H9 (cell line): Measurements from ENCODE around the gene DLG2. TPM values are rescaled to one million over a fixed set of nuclear protein-coding genes. Genes with fewer than 3 reads are reported as not detected.

ENCODE experiments used
- DNase-seq: peaks from one replicate; pipeline ENCODE4 v3.0.0-alpha.2; 2017
- H2AFZ ChIP-seq: one replicate; pipeline ENCODE4 v1.6.1; 2013; ENCODE audit warnings: mild to moderate bottlenecking, low read length, control low read depth, moderate library complexity
- H2AK5ac ChIP-seq: 2 replicates; pipeline ENCODE4 v1.6.1; 2013; ENCODE audit warnings: low read length, control low read depth, mixed read lengths; ENCODE audit not compliant: insufficient read length
- H2BK120ac ChIP-seq: one replicate; pipeline ENCODE4 v1.6.1; 2013; ENCODE audit warnings: low read depth, mild to moderate bottlenecking, low read length, control low read depth, inconsistent platforms; ENCODE audit not compliant: poor library complexity, severe bottlenecking
- H2BK12ac ChIP-seq: 2 replicates; pipeline ENCODE4 v1.6.1; 2013; ENCODE audit warnings: low read length, control low read depth, mixed read lengths, low read depth; ENCODE audit not compliant: insufficient read length
- H2BK15ac ChIP-seq: 2 replicates; pipeline ENCODE4 v1.6.1; 2013; ENCODE audit warnings: low read depth, low read length, control low read depth
- H2BK20ac ChIP-seq: one replicate; pipeline ENCODE4 v1.6.1; 2013; ENCODE audit warnings: low read depth, mild to moderate bottlenecking, low read length, control low read depth, inconsistent platforms; ENCODE audit not compliant: poor library complexity, severe bottlenecking
- H2BK5ac ChIP-seq: 2 replicates; pipeline ENCODE4 v1.6.1; 2013; ENCODE audit warnings: low read length, control low read depth, mixed read lengths; ENCODE audit not compliant: insufficient read length
- H3K14ac ChIP-seq: 2 replicates; pipeline ENCODE4 v1.6.1; 2013; ENCODE audit warnings: low read length, control low read depth; ENCODE audit not compliant: insufficient read depth
- H3K18ac ChIP-seq: 2 replicates; pipeline ENCODE4 v1.6.1; 2013; ENCODE audit warnings: low read depth, mild to moderate bottlenecking, mixed read lengths, low read length, control low read depth; ENCODE audit not compliant: insufficient read length
- H3K23ac ChIP-seq: 2 replicates; pipeline ENCODE4 v1.6.1; 2013; ENCODE audit warnings: low read length, control low read depth, mixed read lengths, low read depth; ENCODE audit not compliant: insufficient read length
- H3K23me2 ChIP-seq: 2 replicates; pipeline ENCODE4 v1.6.1; 2013; ENCODE audit warnings: low read depth, mild to moderate bottlenecking, mixed read lengths, low read length, control low read depth; ENCODE audit not compliant: insufficient read length, poor library complexity, severe bottlenecking
- H3K27ac ChIP-seq: 2 replicates; pipeline ENCODE4 v1.5.1; 2013; ENCODE audit warnings: low read length, control low read depth, mixed read lengths, low read depth; ENCODE audit not compliant: insufficient read length
- H3K27me3 ChIP-seq: 2 replicates; pipeline ENCODE4 v1.6.1; 2013; ENCODE audit warnings: low read length, control low read depth, inconsistent platforms; ENCODE audit not compliant: insufficient read depth
- H3K4ac ChIP-seq: 2 replicates; pipeline ENCODE4 v1.6.1; 2013; ENCODE audit warnings: low read depth, mild to moderate bottlenecking, control low read depth, inconsistent platforms, low read length, moderate library complexity
- H3K4me1 ChIP-seq: 2 replicates; pipeline ENCODE4 v1.6.1; 2013; ENCODE audit warnings: low read length, control low read depth, inconsistent platforms; ENCODE audit not compliant: insufficient read depth
- H3K4me2 ChIP-seq: 2 replicates; pipeline ENCODE4 v1.6.1; 2013; ENCODE audit warnings: low read length, control low read depth, mixed read lengths; ENCODE audit not compliant: insufficient read length, insufficient read depth
- H3K56ac ChIP-seq: 2 replicates; pipeline ENCODE4 v1.6.1; 2013; ENCODE audit warnings: low read depth, mild to moderate bottlenecking, mixed read lengths, low read length, control low read depth; ENCODE audit not compliant: insufficient read length
- H3K79me1 ChIP-seq: 2 replicates; pipeline ENCODE4 v1.6.1; 2013; ENCODE audit warnings: low read depth, mild to moderate bottlenecking, moderate library complexity, low read length, control low read depth, inconsistent platforms; ENCODE audit not compliant: insufficient read depth, poor library complexity, severe bottlenecking
- H3K79me2 ChIP-seq: 2 replicates; pipeline ENCODE4 v1.6.1; 2013; ENCODE audit warnings: low read length, control low read depth, inconsistent platforms; ENCODE audit not compliant: insufficient read depth
- H3K9ac ChIP-seq: 2 replicates; pipeline ENCODE4 v1.6.1; 2013; ENCODE audit warnings: low read length, control low read depth, mixed read lengths; ENCODE audit not compliant: insufficient read length; ENCODE audit errors: extremely low read depth
- H3K9me3 ChIP-seq: one replicate; pipeline ENCODE4 v1.6.1; 2013; ENCODE audit warnings: low read depth, low read length, inconsistent platforms; ENCODE audit not compliant: control insufficient read depth
- H3T11ph ChIP-seq: one replicate; pipeline ENCODE4 v1.6.1; 2013; ENCODE audit warnings: mild to moderate bottlenecking, low read length, control low read depth, inconsistent platforms
- H4K20me1 ChIP-seq: one replicate; pipeline ENCODE4 v1.6.1; 2013; ENCODE audit not compliant: control insufficient read depth, insufficient read length, insufficient read depth
- H4K5ac ChIP-seq: 2 replicates; pipeline ENCODE4 v1.6.1; 2013; ENCODE audit warnings: low read depth, mild to moderate bottlenecking, mixed read lengths, low read length, control low read depth; ENCODE audit not compliant: insufficient read length
- H4K8ac ChIP-seq: replicated peaks from 2 replicates; pipeline ENCODE4 v1.6.1; 2013; ENCODE audit warnings: low read length, control low read depth, mixed read lengths, low read depth; ENCODE audit not compliant: insufficient read length
- H4K91ac ChIP-seq: 2 replicates; pipeline ENCODE4 v1.6.1; 2013; ENCODE audit warnings: low read depth, mild to moderate bottlenecking, moderate library complexity, mixed read lengths, low read length, control low read depth; ENCODE audit not compliant: insufficient read length
- H3K27ac Mint-ChIP-seq, 3 experiments: 2 replicates in 2 of 3; 3 replicates in 1 of 3; pipeline ENCODE4 v1.8.0; 2020 to 2021; ENCODE audit warnings: mixed read lengths in 3 of 3, mild to moderate bottlenecking in 1 of 3, moderate library complexity in 1 of 3
- H3K27me3 Mint-ChIP-seq: 2 replicates; pipeline ENCODE4 v1.8.0; 2021; ENCODE audit warnings: low read depth, mild to moderate bottlenecking, moderate library complexity, mixed read lengths
- H3K36me3 Mint-ChIP-seq, 3 experiments: 2 replicates in 2 of 3; 3 replicates in 1 of 3; pipeline ENCODE4 v1.8.0; 2020 to 2021; ENCODE audit warnings: low read depth in 3 of 3, mixed read lengths in 3 of 3; ENCODE audit not compliant: insufficient read depth in 1 of 3
- H3K4me1 Mint-ChIP-seq, 2 experiments: 2 replicates each; pipeline ENCODE4 v1.8.0; 2020; ENCODE audit warnings: mixed read lengths in 2 of 2
- H3K4me3 Mint-ChIP-seq, 2 experiments: 2 replicates in 1 of 2; 3 replicates in 1 of 2; pipeline ENCODE4 v1.8.0; 2020 to 2021; ENCODE audit warnings: mild to moderate bottlenecking in 2 of 2, mixed read lengths in 2 of 2, moderate library complexity in 1 of 2
- H3K9me3 Mint-ChIP-seq, 2 experiments: 2 replicates in 1 of 2; 3 replicates in 1 of 2; pipeline ENCODE4 v1.8.0; 2020; ENCODE audit warnings: mild to moderate bottlenecking in 2 of 2, mixed read lengths in 2 of 2, moderate library complexity in 1 of 2
- CTCF ChIP-seq: fragments of 200-600 bp; sonication (generic); conservative IDR thresholded peaks from 3 replicates; pipeline ENCODE4 v1.8.0; 2021; ENCODE audit warnings: antibody characterized with exemption, mild to moderate bottlenecking
- WGBS: extraction: QIAGEN DNeasy Blood & Tissue Kit; methylation state at CpG from one replicate; pipeline ENCODE4 v1.1.7; 2013; ENCODE audit warnings: missing lambda C conversion rate, low lambda C conversion rate, mixed read lengths; ENCODE audit not compliant: insufficient read length; ENCODE audit errors: extremely low coverage; 5-methylcytosine and 5-hydroxymethylcytosine counted together
- total RNA-seq: library from RNA; stranded (reverse); gene quantifications from 2 replicates; pipeline ENCODE4 v1.2.1, GENCODE V29; 2021

The DLG2 gene
- total RNA-seq, 1 experiment from 2014 or later: 8.0 TPM

- H3K79me2 ChIP-seq: no peaks in the 10 kb centered on the region
- no peak overlapping the region for H3K23ac ChIP-seq
- Mint-ChIP-seq H3K4me1 (no peaks in the 10 kb centered on the region), H3K9me3 (no peaks in the 10 kb centered on the region), H3K27ac (no peak overlapping the region), H3K4me3 (no peak overlapping the region), H3K27me3 (no peaks in the 10 kb centered on the region), H3K36me3 (no peaks in the 10 kb centered on the region)
- no peak overlapping the region for H3K9ac ChIP-seq
- no peak overlapping the region for H2AK5ac ChIP-seq
- H4K5ac ChIP-seq: no peak overlapping the region
- no peaks in the 10 kb centered on the region for H4K20me1 ChIP-seq
- H2BK20ac ChIP-seq: no peak overlapping the region
- H3K18ac ChIP-seq: no peak overlapping the region
- no peak overlapping the region for H2BK5ac ChIP-seq
- H4K91ac ChIP-seq: no peak overlapping the region
- H3K27ac ChIP-seq: no peak overlapping the region
- H4K8ac ChIP-seq: no peak overlapping the region
- H2BK12ac ChIP-seq: no peak overlapping the region
- no peak for TF ChIP-seq CTCF
- no peaks in the 10 kb centered on the region for H3K9me3 ChIP-seq
- H3T11ph ChIP-seq: no peak overlapping the region
- no peaks in the 10 kb centered on the region for H3K27me3 ChIP-seq
- no CpG with 5 or more reads among the region's 5 CpGs for WGBS
- H3K4me1 ChIP-seq: no peaks in the 10 kb centered on the region
- H3K14ac ChIP-seq: no peak overlapping the region
- H2BK120ac ChIP-seq: no peak overlapping the region
- no peaks in the 10 kb centered on the region for H3K79me1 ChIP-seq
- no peak for DNase-seq
- H2AFZ ChIP-seq: no peak overlapping the region
- no peaks in the 10 kb centered on the region for H3K23me2 ChIP-seq
- H3K4me2 ChIP-seq: no peak overlapping the region
- H2BK15ac ChIP-seq: no peak overlapping the region
- no peak overlapping the region for H3K56ac ChIP-seq
- H3K4ac ChIP-seq: no peak overlapping the region
Measured at GRCh38 chr11:84255483-84255882, 1371.7 kb downstream of the DLG2 start.
